Neutrophil (primary cell): Measurements from ENCODE around the gene UBA1.

Experiments
- H3K27ac ChIP-seq: fragments of 200-600 bp; sonication (generic); 2 replicates; pipeline ENCODE4 v1.5.1; 2016; ENCODE audit warnings: mild to moderate bottlenecking, moderate library complexity
- H3K27me3 ChIP-seq: fragments of 200-600 bp; sonication (generic); 2 replicates; pipeline ENCODE4 v1.6.0; 2016; ENCODE audit warnings: mild to moderate bottlenecking
- H3K36me3 ChIP-seq: fragments of 200-600 bp; sonication (generic); 2 replicates; pipeline ENCODE4 v1.5.1; 2017
- H3K4me1 ChIP-seq, 2 experiments: fragments of 200-600 bp in 1 of 2; sonication (generic) in 1 of 2; 1 replicate in 1 of 2; 2 replicates in 1 of 2; pipeline versions ENCODE4 v1.5.1 to v1.6.1; 2013 to 2016; ENCODE audit warnings: low read depth in 1 of 2, low read length in 1 of 2, mild to moderate bottlenecking in 1 of 2, moderate library complexity in 1 of 2; ENCODE audit not compliant: control insufficient read depth in 1 of 2, insufficient read depth in 1 of 2
- H3K4me3 ChIP-seq, 2 experiments: fragments of 200-600 bp in 1 of 2; sonication (generic) in 1 of 2; 1 replicate in 1 of 2; 2 replicates in 1 of 2; pipeline ENCODE4 v1.5.1; 2013 to 2016; ENCODE audit warnings: low read depth in 1 of 2, low read length in 1 of 2, mild to moderate bottlenecking in 1 of 2, moderate library complexity in 1 of 2
- H3K9me3 ChIP-seq: fragments of 200-600 bp; sonication (generic); 2 replicates; pipeline ENCODE4 v1.5.1; 2016
- TF ChIP-seq, protein P1 (sequence below): fragments of 200-600 bp; sonication (generic); IDR thresholded peaks from 2 replicates; pipeline ENCODE4 v1.5.1; 2016; ENCODE audit warnings: antibody characterized with exemption

Gene UBA1

GRCh38 chrX:47242321-47242720 lies 48.7 kb downstream of the UBA1 start:
- H3K27ac ChIP-seq: no peak overlapping the region
- no peaks in the 10 kb centered on the region for H3K36me3 ChIP-seq
- TF ChIP-seq, protein P1, sequence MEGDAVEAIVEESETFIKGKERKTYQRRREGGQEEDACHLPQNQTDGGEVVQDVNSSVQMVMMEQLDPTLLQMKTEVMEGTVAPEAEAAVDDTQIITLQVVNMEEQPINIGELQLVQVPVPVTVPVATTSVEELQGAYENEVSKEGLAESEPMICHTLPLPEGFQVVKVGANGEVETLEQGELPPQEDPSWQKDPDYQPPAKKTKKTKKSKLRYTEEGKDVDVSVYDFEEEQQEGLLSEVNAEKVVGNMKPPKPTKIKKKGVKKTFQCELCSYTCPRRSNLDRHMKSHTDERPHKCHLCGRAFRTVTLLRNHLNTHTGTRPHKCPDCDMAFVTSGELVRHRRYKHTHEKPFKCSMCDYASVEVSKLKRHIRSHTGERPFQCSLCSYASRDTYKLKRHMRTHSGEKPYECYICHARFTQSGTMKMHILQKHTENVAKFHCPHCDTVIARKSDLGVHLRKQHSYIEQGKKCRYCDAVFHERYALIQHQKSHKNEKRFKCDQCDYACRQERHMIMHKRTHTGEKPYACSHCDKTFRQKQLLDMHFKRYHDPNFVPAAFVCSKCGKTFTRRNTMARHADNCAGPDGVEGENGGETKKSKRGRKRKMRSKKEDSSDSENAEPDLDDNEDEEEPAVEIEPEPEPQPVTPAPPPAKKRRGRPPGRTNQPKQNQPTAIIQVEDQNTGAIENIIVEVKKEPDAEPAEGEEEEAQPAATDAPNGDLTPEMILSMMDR: no peak
- no peaks in the 10 kb centered on the region for H3K9me3 ChIP-seq
- no peaks in the 10 kb centered on the region for H3K27me3 ChIP-seq
- no peaks in the 10 kb centered on the region for H3K4me1 ChIP-seq
- no peak overlapping the region for H3K4me3 ChIP-seq

DNA sequence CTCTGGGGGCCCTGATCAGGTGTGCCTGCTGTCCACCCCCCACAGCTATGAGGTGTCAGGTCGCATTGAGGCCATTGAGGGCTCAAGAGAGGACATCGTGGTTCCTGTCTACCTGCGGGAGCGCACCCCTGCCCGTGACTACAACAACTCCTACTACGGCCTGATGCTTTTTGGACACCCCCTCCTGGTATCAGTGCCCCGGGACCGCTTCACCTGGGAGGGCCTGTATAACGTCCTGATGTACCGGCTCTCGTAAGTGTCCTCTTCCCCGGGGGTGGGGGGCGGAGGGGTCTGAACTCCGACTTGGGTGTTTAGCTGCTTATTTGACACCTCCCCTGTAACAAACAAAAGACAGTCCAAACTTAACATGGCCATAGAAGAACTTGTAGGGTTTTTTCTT lies 49.7 kb downstream of the UBA1 start:
- TF ChIP-seq, protein P1: no peak
- H3K9me3 ChIP-seq: no peaks in the 10 kb centered on the region
- no peaks in the 10 kb centered on the region for H3K27me3 ChIP-seq
- no peaks in the 10 kb centered on the region for H3K4me1 ChIP-seq
- H3K4me3 ChIP-seq: no peak overlapping the region
- no peaks in the 10 kb centered on the region for H3K36me3 ChIP-seq
- no peak overlapping the region for H3K27ac ChIP-seq

GRCh38 chrX:47244676-47245075 lies 51.0 kb downstream of the UBA1 start:
- no peaks in the 10 kb centered on the region for H3K9me3 ChIP-seq
- no peaks in the 10 kb centered on the region for H3K27me3 ChIP-seq
- H3K27ac ChIP-seq: no peak overlapping the region
- H3K4me1 ChIP-seq: no peaks in the 10 kb centered on the region
- TF ChIP-seq, protein P1: no peak
- H3K4me3 ChIP-seq: no peak overlapping the region
- no peaks in the 10 kb centered on the region for H3K36me3 ChIP-seq

GRCh38 chrX:47245156-47245555 lies 51.5 kb downstream of the UBA1 start:
- no peak overlapping the region for H3K27ac ChIP-seq
- no peaks in the 10 kb centered on the region for H3K27me3 ChIP-seq
- H3K36me3 ChIP-seq: no peaks in the 10 kb centered on the region
- no peaks in the 10 kb centered on the region for H3K9me3 ChIP-seq
- TF ChIP-seq, protein P1: no peak
- no peaks in the 10 kb centered on the region for H3K4me1 ChIP-seq
- H3K4me3 ChIP-seq: no peak overlapping the region

DNA sequence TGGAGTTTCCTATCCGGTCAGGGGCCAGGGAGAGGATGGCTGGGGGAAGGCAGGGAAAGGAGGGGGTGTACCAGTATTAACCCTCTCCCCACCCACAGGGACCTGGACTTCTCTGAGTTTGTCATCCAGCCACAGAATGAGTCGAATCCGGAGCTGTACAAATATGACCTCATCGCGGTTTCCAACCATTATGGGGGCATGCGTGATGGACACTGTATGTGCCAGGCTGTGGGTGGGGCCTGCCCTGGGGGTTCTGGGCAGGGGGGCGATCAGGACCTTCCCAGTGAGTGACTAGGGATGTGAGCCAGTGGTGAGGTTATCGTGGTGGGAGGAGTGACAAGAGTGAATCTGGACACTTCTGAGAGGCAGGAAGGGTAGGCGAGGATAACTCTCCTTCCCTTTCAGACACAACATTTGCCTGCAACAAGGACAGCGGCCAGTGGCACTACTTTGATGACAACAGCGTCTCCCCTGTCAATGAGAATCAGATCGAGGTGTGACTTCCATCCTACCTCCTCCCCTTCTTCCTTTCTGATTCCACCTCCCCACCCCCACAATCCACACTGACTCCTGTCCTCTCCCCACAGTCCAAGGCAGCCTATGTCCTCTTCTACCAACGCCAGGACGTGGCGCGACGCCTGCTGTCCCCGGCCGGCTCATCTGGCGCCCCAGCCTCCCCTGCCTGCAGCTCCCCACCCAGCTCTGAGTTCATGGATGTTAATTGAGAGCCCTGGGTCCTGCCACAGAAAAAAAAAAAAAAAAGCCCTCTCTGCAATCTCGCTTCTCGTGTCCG lies 53.8 kb downstream of the UBA1 start:
- Histone ChIP-seq H3K27me3 (no peaks in the 10 kb centered on the region), H3K9me3 (no peaks in the 10 kb centered on the region), H3K27ac (no peak overlapping the region), H3K36me3 (no peaks in the 10 kb centered on the region), H3K4me1 (no peaks in the 10 kb centered on the region), H3K4me3 (no peak overlapping the region)
- TF ChIP-seq, protein P1: no peak
